Caki2 (cell line): ENCODE data around the gene SPATA31D1. TPM values are rescaled to one million over a fixed set of nuclear protein-coding genes. Genes with fewer than 3 reads are reported as not detected.
"Not testable (repeated sequence)": the region's sequence is repeated elsewhere in the genome, so short reads cannot be mapped to it uniquely, and the experiment has no call there.

Experiments used
- DNase-seq: peaks from one replicate; pipeline ENCODE4 v3.0.0-alpha.2; 2015; ENCODE audit warnings: low read depth
- in situ Hi-C: cut with HindIII; loops from 2 replicates; pipeline ENCODE4 v1.10.0; 2016; ENCODE audit warnings: low sequenced_read_pairs, low pct_unique_long_range_greater_than_20kb, mixed read lengths
- total RNA-seq: library from RNA; depleted of rRNA; stranded (reverse); fragments of >200 nt; shearing (Covaris generic); gene quantifications from 2 replicates; pipeline ENCODE4 v1.2.3, GENCODE V29; 2014; ENCODE audit warnings: low replicate concordance; rRNA removed

Gene SPATA31D1
- not detected in 2 replicates for total RNA-seq

DNA sequence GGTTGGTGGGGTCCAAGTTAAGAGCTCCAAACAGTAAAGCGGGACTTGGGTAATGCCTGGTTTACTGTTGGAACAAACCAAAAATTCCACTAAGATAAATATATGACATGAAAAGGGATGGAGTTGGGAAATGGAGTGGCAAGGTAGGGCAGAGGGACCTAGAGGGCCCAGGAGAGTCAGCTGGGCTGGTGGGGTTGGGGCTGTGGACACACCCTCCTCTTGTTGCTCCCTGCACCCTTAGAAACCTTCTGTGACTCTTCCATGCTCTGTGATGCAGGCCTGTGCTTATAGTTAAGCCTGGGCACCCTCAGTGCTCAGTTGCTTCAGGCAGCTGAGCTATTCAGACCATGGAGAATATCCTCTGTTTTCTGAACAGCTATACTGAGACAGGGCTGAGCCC is at the start of gene SPATA31D1:
Gene SPATA31D1, plus strand, starts transcription at position 301 of the 400 bp plus-strand sequence. Its CDS starts 47 bp downstream, at position 348.
- DNase-seq, in situ Hi-C loops: not testable (repeated sequence)

DNA sequence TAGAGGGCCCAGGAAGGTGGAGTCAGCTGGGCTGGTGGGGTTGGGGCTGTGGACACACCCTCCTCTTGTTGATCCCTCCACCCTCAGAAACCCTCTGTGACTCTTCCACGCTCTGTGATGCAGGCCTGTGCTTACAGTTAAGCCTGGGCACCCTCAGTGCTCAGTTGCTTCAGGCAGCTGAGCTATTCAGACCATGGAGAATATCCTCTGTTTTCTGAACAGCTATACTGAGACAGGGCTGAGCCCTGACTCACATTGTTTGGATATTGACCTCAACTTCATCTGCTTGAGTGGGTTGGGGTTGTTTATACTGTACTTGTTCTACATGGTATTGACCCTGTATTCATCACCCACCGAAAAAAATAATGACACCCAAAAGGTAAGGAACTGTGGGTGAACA is 45.2 kb upstream of the SPATA31D1 start, which contains the start of gene SPATA31D3:
Gene SPATA31D3, plus strand, starts transcription at position 108 of the 400 bp plus-strand sequence. Its CDS starts 86 bp downstream, at position 194.
- DNase-seq, in situ Hi-C loops: not testable (repeated sequence)

DNA sequence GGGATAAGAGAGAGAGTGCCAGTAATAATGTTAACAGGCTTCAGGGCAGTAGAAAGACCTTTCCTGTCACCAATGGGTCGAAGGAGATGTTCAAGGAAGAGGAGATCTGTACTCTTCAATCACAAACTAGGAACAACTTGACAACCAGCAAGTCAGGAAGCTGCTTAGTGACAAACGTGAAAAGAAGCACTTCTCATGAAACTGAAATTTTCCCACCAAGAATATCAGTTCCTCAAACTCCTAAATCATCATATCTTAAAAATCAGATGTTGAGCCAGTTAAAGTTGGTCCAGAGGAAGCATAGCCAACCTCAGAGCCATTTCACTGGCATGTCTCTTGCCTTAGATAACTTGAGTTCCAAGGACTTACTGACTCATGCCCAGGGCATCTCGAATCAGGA is 39.9 kb upstream of the SPATA31D1 start:
- DNase-seq, in situ Hi-C loops: not testable (repeated sequence)

DNA sequence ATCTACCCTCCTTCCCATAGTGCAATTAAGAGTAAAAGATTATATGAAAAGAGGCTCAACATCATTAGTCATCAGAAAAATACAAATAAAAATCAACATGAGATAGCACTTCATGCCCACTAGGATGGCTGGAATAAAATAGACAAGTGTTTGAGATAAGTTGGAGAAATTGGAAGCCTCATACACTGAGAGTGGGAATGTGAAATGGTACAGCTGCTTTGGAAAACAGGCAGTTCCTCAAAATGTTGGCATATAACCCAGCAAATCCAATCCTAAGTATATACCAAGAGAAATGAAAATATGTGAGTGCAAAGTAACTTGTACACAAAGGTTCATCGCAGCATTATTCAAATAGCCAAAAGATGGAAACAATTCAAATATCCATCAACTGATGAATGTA is 35.5 kb upstream of the SPATA31D1 start:
- in situ Hi-C loops = no loop called here
- DNase-seq = no peak

DNA sequence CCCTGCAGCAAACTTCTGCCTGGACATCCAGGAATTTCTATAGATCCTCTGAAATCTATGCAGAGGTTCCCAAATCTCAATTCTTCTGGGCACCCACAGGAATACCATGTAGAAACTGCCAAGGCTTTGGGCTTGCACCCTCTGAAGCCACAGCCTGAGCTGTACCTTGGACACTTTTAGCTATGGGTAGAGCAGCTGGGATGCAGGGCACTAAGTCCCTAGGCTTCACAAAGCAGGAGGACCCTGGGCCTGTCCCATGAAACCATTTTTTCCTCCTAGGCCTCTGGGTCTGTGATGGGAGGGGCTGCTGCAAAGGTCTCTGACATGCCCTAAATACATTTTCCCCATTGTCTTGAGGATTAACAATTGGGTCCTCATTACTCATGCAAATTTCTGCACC is 32.9 kb upstream of the SPATA31D1 start:
- DNase-seq = no peak
- in situ Hi-C loops = no loop called here

DNA sequence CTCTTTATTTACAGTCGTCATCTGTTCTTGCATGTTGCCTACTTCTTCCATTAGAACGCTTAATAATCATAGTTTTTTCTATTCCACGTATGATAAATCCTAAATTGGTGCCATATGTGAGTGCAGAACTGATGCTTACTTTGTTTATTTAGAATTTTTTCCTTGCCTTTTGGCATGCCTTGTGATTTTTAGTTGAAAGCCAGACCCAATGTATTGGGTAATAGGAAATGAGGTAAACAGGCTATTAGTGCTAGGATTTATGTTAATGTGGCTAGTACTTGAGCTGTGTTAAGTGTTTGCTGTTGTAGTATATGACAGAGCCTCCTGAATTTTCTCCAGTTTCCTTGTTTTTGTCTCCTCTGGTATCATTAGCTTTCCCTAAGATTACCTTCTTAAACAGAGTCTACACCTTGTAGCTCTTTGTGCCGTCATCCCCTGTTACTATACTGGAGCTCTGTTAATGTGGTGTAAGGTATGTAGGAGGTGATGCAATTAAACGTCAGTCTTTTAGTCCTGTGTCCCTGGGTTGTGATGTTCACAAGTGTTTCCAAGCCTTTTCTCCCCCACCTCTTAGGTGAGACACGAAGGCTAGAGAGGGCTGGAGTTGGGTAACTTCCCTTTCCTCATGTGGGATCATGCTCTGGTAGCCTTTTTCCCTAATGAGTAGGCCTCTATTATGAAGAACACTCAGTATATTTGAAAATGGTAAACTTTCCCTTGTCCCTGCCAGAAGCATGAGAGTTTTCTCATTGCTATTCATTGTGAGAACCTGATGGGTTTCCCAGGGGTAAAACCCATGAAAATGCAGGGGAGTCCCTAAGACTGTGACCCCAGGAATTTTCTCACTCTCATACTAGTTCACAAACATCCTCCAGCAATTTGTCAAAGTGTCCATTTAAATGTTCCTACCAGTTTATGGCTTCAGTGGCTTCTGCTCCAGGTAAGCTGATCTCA is 24.1 kb upstream of the SPATA31D1 start:
- in situ Hi-C loops = no loop called here
- DNase-seq = no peak

DNA sequence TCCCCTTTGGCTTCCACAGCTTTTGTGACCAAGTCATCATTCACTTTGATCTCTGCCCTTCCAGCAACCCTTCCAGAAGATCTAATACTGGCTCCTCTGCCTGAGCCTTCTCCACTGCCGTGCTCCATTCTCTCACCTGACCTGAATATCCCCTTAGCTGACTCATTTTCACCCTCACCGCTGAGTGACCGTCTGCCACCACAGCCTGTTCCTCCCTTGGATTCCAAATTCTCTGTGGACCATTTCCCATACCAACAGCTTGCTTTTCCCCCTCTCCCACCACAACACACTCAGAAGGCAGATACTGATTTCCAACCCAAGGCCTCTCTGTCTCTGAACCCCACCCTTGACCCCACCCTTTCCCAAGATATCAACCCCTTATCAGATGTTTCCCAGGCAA is 20.5 kb upstream of the SPATA31D1 start:
- in situ Hi-C loops = no loop called here
- DNase-seq = no peak

DNA sequence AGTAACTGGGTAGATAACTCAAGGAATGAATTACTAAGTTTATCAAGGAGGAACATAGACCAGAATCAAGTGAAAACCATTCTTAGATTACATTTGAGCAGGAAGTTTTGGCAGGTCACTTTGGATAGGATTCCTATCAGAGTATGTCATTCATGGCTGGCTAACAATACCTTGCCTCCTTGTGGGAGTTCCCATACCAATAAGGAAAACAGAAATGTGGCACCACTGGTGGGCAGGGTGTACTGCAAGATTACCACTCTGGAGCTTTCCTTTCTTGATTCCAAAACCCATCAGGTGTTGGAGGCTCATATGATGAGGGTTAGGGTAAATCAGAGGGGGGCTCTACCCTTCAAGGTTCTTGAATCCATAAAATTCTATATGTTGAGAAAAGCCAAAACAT is 18.6 kb upstream of the SPATA31D1 start:
- no peak for DNase-seq

DNA sequence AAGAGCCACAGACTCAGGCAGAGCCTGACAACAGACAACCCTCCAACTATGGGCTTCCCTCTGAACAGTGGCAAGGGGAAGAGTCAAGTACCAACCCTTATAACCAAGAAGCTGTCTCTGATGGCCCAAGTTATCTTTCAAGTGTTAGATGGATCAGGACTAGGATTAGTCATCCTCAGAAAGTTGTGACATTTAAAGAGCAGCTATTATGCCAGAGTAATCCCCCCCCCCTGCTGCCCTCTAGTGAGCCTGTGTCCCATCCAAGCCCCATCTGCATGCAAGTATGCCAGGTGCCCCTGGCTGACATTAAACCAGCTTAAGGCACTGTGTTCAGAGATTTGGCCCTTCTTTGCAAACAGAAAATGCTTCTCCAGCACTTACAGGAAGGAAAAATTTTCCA is 16.8 kb upstream of the SPATA31D1 start:
- no peak for DNase-seq
- in situ Hi-C loops = no loop called here

More for the DNA sequence above, 18.6 kb upstream of the SPATA31D1 start:
- in situ Hi-C loops = no loop called here

DNA sequence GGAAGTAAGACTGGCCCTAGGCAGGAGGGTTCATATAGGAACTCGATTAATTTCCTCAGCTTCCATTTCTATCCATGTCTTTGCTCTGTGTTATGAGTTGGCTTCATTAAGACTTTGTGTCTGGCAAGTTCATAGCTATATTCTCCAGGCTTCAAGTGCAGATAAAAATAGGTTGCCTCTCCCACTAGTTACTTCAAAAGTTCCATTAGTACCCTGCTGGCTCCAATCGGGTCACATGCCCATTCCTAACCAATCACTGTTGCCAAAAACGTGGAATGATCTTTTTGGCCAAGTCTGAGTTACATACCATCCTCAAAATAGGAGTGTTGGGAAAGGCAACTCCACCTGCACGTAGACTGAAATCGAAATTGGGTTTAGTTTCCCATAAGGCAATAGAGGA is 13.8 kb upstream of the SPATA31D1 start:
- in situ Hi-C loops = no loop called here

DNA sequence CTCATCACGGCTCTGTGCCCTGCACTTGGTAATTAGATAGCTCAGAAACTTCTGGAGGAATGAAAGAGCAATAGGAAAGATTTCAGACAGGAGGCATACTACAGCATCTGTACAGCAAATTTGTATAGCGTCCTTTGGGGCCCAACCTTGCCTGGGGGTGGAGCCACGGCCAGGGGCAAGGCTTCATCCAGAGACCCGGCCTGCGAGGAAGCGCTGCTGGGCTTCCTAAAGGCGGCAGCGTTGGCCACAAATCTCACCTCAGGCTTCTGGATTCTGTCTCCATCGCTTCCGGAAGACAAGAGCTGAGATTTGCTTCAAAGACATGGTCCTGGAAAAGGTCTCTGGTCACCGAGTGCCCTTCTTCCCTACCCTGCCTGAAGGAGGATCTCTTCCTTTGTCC is 12.2 kb upstream of the SPATA31D1 start:
- in situ Hi-C loops = no loop called here
- DNase-seq = no peak

More for the DNA sequence above, 13.8 kb upstream of the SPATA31D1 start:
- DNase-seq = no peak

DNA sequence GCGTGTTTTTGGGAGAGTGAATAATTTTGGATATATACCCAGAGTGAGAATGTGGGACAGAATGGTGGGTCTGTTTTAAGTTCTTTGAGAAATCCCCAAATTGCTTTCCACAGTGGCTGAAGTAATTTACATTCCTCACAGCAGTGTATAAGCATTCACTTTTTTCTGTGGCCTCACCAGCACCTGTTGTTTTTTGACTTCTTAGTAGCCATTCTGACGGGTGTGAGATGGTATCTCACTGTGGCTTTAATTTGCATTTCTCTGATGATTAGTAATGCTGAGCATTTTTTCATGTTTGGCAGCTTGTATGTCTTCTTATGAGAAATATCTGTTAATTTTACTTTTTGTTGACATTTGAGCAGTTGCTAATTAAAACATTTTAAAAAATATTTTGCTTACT is 9.4 kb upstream of the SPATA31D1 start:
- no peak for DNase-seq
- in situ Hi-C loops = no loop called here

DNA sequence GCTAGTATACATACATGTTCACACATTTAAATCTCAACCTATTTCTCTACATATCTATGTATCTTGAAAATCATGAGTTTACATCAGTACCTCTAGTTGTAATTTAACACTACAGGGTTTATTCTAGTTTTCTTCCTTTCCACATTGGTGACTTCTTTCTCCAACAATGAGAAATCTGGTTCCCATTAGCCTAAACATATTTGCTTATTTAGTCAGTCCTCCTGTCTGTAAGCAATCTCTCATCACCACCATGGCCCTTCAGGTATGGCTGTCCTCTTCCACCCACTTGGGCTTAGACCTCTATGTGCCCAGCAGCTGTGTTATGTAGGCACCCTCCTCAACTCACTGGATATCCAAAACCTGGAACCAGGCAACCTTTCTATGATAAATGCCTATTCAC is 8.0 kb upstream of the SPATA31D1 start:
- in situ Hi-C loops = no loop called here
- no peak for DNase-seq

DNA sequence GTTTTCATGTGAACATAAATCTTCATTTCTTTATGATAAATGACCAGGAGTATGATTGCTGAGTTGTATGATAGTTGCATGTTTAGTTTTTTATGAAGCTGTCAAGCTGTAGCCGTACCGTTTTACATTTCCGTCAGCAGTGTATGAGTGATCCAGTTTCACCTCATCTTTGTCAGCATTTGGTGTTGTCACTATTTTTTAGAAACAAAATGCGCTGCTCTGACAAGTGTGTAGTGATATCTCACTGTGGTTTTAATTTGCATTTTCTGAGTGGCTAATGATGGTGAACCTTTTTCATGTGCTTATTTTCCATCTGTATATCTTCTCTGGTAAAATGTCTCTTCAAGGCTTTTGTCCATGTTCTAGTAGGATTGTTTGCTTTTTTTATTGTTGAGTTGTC is 6.7 kb upstream of the SPATA31D1 start:
- in situ Hi-C loops = no loop called here
- DNase-seq = no peak

DNA sequence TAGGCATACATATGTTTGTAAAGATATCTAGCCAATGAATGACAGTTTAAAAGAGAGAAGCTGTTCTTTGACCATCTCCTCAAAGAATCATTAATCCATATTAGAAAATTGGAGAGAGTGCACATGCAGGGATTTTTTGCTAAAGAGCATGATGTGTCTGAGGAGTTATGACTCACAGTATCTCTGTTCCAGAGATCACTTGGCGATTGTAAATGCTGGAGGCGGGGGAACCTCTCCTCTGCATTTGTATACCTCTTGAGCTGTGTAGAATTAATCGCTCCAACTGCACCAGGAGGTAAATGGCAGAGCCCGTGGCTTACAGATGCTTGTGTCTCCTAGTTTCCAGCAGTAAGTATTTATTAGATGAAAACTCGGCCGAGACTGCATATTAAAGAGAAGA is 3.6 kb upstream of the SPATA31D1 start:
- no peak for DNase-seq
- in situ Hi-C loops = no loop called here

DNA sequence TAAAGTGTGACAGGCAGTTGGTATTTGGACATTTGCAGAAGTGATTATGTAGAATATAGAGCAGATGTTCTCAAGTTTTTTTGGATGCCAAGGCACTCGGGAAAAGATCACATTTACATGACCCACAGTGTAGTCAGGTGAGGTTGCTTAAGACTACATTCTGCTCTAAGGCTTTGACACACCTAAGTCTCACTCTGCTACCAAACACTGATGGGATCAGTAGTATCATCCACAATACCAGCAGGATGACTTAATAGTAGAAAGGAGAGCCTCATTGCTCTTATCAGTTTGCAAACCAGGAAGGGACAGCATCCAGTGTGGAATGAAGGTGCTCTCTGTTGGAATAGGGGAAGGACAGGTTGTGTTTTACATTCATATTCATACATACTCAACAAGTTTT is 2.5 kb upstream of the SPATA31D1 start:
- in situ Hi-C loops = no loop called here
- no peak for DNase-seq

DNA sequence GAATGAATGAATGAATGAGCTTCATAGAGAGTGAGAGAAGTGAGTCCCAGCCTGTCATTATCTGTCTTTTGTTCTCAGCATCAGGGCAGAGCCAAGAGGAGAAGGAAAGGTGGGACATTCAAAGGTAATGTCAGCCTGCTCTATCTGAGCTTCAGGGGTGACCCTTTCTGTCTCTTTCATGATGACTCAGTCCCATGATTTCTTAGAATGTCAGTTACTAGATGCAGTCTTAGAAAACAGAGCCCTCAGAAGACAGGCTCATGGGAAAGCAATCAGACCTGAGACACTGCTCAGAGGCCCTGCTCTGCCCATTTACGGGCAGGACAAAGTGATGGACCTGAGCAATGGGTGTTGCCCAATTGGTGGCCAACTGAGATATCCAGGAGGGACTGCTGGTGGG is 1.1 kb downstream of the SPATA31D1 start:
- DNase-seq = no peak
- in situ Hi-C loops = no loop called here

DNA sequence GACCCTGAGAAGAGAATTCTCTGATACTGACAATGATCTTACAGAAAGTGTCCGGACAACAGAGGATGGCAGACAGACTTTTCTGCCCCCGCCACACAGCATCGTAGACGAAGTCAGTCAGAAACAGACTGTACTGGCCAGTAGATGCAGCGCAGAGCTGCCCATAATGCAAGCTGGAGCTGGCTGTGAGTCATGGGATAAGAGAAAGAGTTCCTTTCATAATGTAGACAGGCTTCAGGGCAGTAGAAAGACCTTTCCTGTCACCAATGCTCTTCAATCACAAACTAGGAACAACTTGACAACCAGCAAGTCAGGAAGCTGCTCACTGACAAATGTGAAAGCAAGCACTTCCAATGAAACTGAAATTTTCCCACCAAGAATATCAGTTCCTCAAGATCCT is 5.1 kb downstream of the SPATA31D1 start:
- in situ Hi-C loops = no loop called here
- DNase-seq = no peak

DNA sequence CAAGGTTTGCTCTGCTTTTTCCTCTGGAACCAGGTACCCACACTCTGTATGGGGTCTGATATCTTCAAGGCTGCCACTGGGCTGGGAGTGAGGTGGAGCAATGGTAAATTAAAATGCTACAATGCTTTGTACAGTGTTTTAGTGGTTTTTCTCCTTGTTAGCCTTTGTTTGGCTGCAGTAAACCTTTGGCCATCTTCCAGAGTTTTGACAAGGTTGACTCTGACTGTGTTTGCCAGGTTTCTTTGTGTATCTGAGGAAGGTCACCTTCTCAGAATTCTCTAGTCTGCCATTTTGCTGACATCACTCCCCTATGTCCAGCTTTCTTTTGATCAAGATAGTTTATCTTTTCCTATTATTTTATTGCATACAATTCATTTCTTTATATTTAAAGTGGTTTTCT is 11.2 kb downstream of the SPATA31D1 start:
- in situ Hi-C loops = no loop called here
- no peak for DNase-seq

DNA sequence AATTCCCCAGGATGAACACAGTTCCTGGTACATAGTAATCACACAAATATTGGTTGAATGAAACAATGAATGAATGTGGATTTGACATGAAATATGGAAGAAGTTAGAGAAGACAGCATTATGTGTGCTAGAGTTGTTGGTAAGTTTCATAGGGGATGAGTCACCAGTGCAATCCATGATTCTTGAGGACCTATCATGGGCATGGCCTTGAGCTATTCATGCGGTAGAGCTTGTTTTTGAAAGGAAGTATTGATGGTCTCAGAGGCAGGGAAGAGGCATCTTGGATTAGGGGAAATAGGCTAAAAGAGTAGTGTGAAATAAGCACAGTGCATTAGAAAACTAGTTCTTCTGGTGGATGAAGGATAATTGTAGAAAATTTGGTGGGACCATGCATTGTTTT is 22.1 kb downstream of the SPATA31D1 start:
- no peak for DNase-seq
- in situ Hi-C loops = no loop called here
